HCT116 (cell line): ENCODE measurements around the gene PIEZO2. TPM values are rescaled to one million over a fixed set of nuclear protein-coding genes. Genes with fewer than 3 reads are reported as not detected.

Experiments
- ATAC-seq: fragments of 200-7000 bp; cut with Tn5 transposase; 2 replicates; pipeline ENCODE4 v1.9.1; 2020; ENCODE audit warnings: mild to moderate bottlenecking, moderate library complexity
- BruUV-seq: library from RNA; stranded (reverse); fragments of 400-500 nt; replicated peaks from 2 replicates; lab custom pipeline; 2021; lab: Mats Ljungman, UMichigan
- CTCF ChIA-PET: fragments of 300-600 bp; sonication (Branson Sonifier 250); formaldehyde crosslinking; loops from one replicate; lab custom pipeline; 2021; ENCODE audit warnings: antibody characterized with exemption; lab: Charles Lee
- POLR2A ChIA-PET: fragments of 300-600, 350-600 bp; sonication (Branson Sonifier 250); formaldehyde crosslinking; loops from one replicate; lab custom pipeline; 2021; ENCODE audit warnings: antibody characterized with exemption; lab: Charles Lee
- RAD21 ChIA-PET, 2 experiments: fragments of 300-600 bp; sonication (Branson Sonifier 250); formaldehyde crosslinking; loops; one replicate each; lab custom pipeline; 2023; ENCODE audit warnings: low total read pairs in 2 of 2; ENCODE audit not compliant: uncharacterized antibody in 2 of 2, unreplicated experiment in 2 of 2, low non-redundant PET in 1 of 2; lab: Charles Lee
- DNase-seq: peaks from one replicate; pipeline ENCODE4 v3.0.0-alpha.2; 2010; ENCODE audit warnings: low read depth, low spot score
- H2AFZ ChIP-seq: fragments of 200-600 bp; shearing (Covaris generic), sonication (generic); 2 replicates; pipeline ENCODE4 v1.6.1; 2017; ENCODE audit warnings: low read depth, mixed run types, mixed read lengths, antibody characterized with exemption, low read length; ENCODE audit not compliant: poor library complexity, severe bottlenecking
- H3K27ac ChIP-seq: 2 replicates; pipeline ENCODE4 v1.5.1; 2012; ENCODE audit warnings: low read depth, low read length
- H3K27me3 ChIP-seq: fragments of 200-600 bp; sonication (generic); 2 replicates; pipeline ENCODE4 v1.6.1; 2016; ENCODE audit warnings: mixed run types, low read length, mixed read lengths; ENCODE audit not compliant: insufficient read depth
- H3K36me3 ChIP-seq, 2 experiments: fragments of 200-500 bp in 1 of 2; fragments of 200-600 bp in 1 of 2; sonication (Bioruptor generic) in 1 of 2; sonication (generic) in 1 of 2; 2 replicates each; pipeline versions ENCODE4 v1.5.1 to v1.6.1; 2014 to 2016; ENCODE audit warnings: low read length in 2 of 2, inconsistent platforms in 1 of 2, mixed read lengths in 1 of 2, mixed run types in 1 of 2; ENCODE audit not compliant: insufficient read depth in 2 of 2, control insufficient read depth in 1 of 2
- H3K4me1 ChIP-seq, 2 experiments: fragments of 200-600 bp in 1 of 2; sonication (generic) in 1 of 2; 2 replicates each; pipeline versions ENCODE4 v1.5.1 to v1.6.1; 2012 to 2017; ENCODE audit warnings: low read length in 2 of 2, inconsistent platforms in 1 of 2, mild to moderate bottlenecking in 1 of 2, mixed read lengths in 1 of 2, mixed run types in 1 of 2, moderate library complexity in 1 of 2; ENCODE audit not compliant: insufficient read depth in 2 of 2, control insufficient read depth in 1 of 2
- H3K4me2 ChIP-seq: fragments of 200-600 bp; sonication (generic); 2 replicates; pipeline ENCODE4 v1.6.1; 2017; ENCODE audit warnings: mixed run types, low read length, mixed read lengths
- H3K4me3 ChIP-seq, 2 experiments: fragments of 200-600 bp in 1 of 2; sonication (generic) in 1 of 2; replicated peaks in 1 of 2; 2 replicates each; pipeline ENCODE4 v1.5.1; 2011 to 2016; ENCODE audit warnings: low read length in 2 of 2, control low read depth in 1 of 2, low read depth in 1 of 2, mild to moderate bottlenecking in 1 of 2, mixed read lengths in 1 of 2, mixed run types in 1 of 2
- H3K79me2 ChIP-seq: fragments of 200-600 bp; sonication (generic); 2 replicates; pipeline ENCODE4 v1.6.1; 2017; ENCODE audit warnings: mild to moderate bottlenecking, mixed run types, low read length, moderate library complexity, mixed read lengths; ENCODE audit not compliant: insufficient read depth
- H3K9ac ChIP-seq: fragments of 200-600 bp; sonication (generic); 2 replicates; pipeline ENCODE4 v1.6.1; 2016; ENCODE audit warnings: low read length, mixed read lengths
- H3K9me2 ChIP-seq: fragments of 200-600 bp; sonication (generic), shearing (Covaris generic); 2 replicates; pipeline ENCODE4 v1.6.1; 2017; ENCODE audit warnings: mixed run types, mild to moderate bottlenecking, moderate library complexity; ENCODE audit not compliant: insufficient read depth
- H3K9me3 ChIP-seq, 2 experiments: fragments of 200-500 bp in 1 of 2; fragments of 200-600 bp in 1 of 2; sonication (Bioruptor generic) in 1 of 2; sonication (generic) in 1 of 2; 2 replicates each; pipeline ENCODE4 v1.6.1; 2014 to 2017; ENCODE audit warnings: low read length in 2 of 2, mixed read lengths in 2 of 2, inconsistent platforms in 1 of 2, low read depth in 1 of 2, mild to moderate bottlenecking in 1 of 2, mixed run types in 1 of 2, moderate library complexity in 1 of 2; ENCODE audit not compliant: control insufficient read depth in 1 of 2, insufficient read depth in 1 of 2
- H4K20me1 ChIP-seq: fragments of 200-600 bp; sonication (generic), shearing (Covaris generic); 2 replicates; pipeline ENCODE4 v1.6.1; 2017; ENCODE audit warnings: mixed run types, mild to moderate bottlenecking, moderate library complexity; ENCODE audit not compliant: insufficient read depth
- ATF3 ChIP-seq: IDR thresholded peaks from 2 replicates; pipeline ENCODE4 v1.6.1; 2012
- CTCF ChIP-seq, 3 experiments: fragments of 200-600 bp in 1 of 3; sonication (generic) in 1 of 3; IDR thresholded peaks in 2 of 3; conservative IDR thresholded peaks in 1 of 3; 2 replicates each; pipeline ENCODE4 v1.5.1; 2012 to 2017; ENCODE audit warnings: low read depth in 2 of 3, low read length in 2 of 3, antibody characterized with exemption in 1 of 3, borderline replicate concordance in 1 of 3, control low read depth in 1 of 3, mild to moderate bottlenecking in 1 of 3, mixed read lengths in 1 of 3, mixed run types in 1 of 3, moderate library complexity in 1 of 3; ENCODE audit not compliant: insufficient read depth in 1 of 3
- EZH2phosphoT487 ChIP-seq: fragments of 200-600 bp; IDR thresholded peaks from 2 replicates; pipeline ENCODE4 v1.6.1; 2018; ENCODE audit warnings: antibody characterized with exemption, borderline replicate concordance
- FOSL1 ChIP-seq: IDR thresholded peaks from 2 replicates; pipeline ENCODE4 v1.6.1; 2012; ENCODE audit warnings: low read depth
- POLR2AphosphoS5 ChIP-seq: IDR thresholded peaks from 2 replicates; pipeline ENCODE4 v1.6.1; 2011; ENCODE audit warnings: mild to moderate bottlenecking, low read depth, low read length, moderate library complexity
- RAD21 ChIP-seq: IDR thresholded peaks from 2 replicates; pipeline ENCODE4 v1.6.1; 2012; ENCODE audit warnings: low read depth, mild to moderate bottlenecking
- REST ChIP-seq: IDR thresholded peaks from 2 replicates; pipeline ENCODE4 v1.6.1; 2012; ENCODE audit warnings: low read depth
- SP1 ChIP-seq: IDR thresholded peaks from 2 replicates; pipeline ENCODE4 v1.6.1; 2012; ENCODE audit warnings: low read depth
- SRF ChIP-seq: IDR thresholded peaks from 2 replicates; pipeline ENCODE4 v1.6.1; 2012; ENCODE audit warnings: low read depth
- YY1 ChIP-seq: IDR thresholded peaks from 2 replicates; pipeline ENCODE4 v1.6.1; 2011; ENCODE audit warnings: low read length, low read depth, moderate library complexity, mild to moderate bottlenecking; ENCODE audit not compliant: insufficient replicate concordance; ENCODE audit errors: extremely low read depth
- ZBTB33 ChIP-seq: IDR thresholded peaks from 2 replicates; pipeline ENCODE4 v1.6.1; 2011; ENCODE audit warnings: mild to moderate bottlenecking, low read length, moderate library complexity; ENCODE audit not compliant: insufficient replicate concordance; ENCODE audit errors: extremely low read depth
- ZFX ChIP-seq: fragments of 450-650 bp; IDR thresholded peaks from 2 replicates; pipeline ENCODE4 v1.6.1; 2017
- ZNF274 ChIP-seq: fragments of 200-500 bp; sonication (Bioruptor generic); IDR thresholded peaks from 2 replicates; pipeline ENCODE4 v1.6.1; 2014; ENCODE audit warnings: mild to moderate bottlenecking, low read depth, low read length, inconsistent platforms
- intact Hi-C: fragments of 100-400 bp; cut with micrococcal nuclease; formaldehyde crosslinking; loops from 2 replicates; pipeline ENCODE4 v1.10.0; 2022
- total RNA-seq: library from RNA; stranded (reverse); gene quantifications from one replicate; pipeline ENCODE4 v1.2.1, GENCODE V29; 2021; ENCODE audit not compliant: unreplicated experiment

The PIEZO2 gene
- total RNA-seq, 1 experiment from 2014 or later = 0.34 TPM

DNA sequence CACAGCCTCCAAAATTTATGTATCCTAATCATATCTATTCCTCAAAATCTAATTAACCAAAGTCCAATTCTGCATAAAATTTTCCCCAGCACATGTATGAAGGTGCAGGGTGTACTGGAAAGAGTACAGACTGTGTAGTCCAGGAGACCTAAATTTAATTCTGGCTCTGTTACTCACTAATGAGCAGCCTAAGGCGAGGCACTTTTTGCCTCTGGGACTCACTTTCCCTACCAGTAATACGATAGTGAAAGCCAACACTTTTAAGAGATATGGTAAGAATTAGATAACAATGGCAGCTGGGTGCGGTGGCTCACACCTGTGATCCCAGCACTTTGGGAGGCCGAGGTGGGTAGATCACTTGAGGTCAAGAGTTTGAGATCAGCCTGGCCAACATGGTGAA, 177.7 kb downstream of the PIEZO2 start:
- Histone ChIP-seq H3K4me3 (no peak overlapping the region), H3K27me3 (no peaks in the 10 kb centered on the region), H3K9me2 (no peaks in the 10 kb centered on the region), H3K27ac (no peak overlapping the region), H4K20me1 (no peaks in the 10 kb centered on the region), H3K4me2 (no peak overlapping the region), H3K9ac (no peak overlapping the region), H3K4me1 (no peaks in the 10 kb centered on the region), H3K79me2 (no peaks in the 10 kb centered on the region), H3K36me3 (no peaks in the 10 kb centered on the region), H3K9me3 (no peaks in the 10 kb centered on the region), H2AFZ (no peak overlapping the region)
- ChIA-PET RAD21 (no interaction called here), POLR2A (no interaction called here), CTCF (no interaction called here)
- no peak for ATAC-seq
- TF ChIP-seq REST = no peak
- no peak for DNase-seq
- BruUV-seq = no TSS peak
- intact Hi-C loops = no loop called here

- ChIA-PET RAD21 (no interaction called here), CTCF (no interaction called here), POLR2A (no interaction called here)
- Histone ChIP-seq H4K20me1 (no peaks in the 10 kb centered on the region; the same call in 1 of the 2 replicates), H3K9ac (no peak overlapping the region), H3K36me3 (no peaks in the 10 kb centered on the region), H3K27me3 (no peaks in the 10 kb centered on the region), H3K9me2 (no peaks in the 10 kb centered on the region), H3K4me1 (no peaks in the 10 kb centered on the region), H3K9me3 (no peaks in the 10 kb centered on the region), H3K4me3 (no peak overlapping the region), H3K79me2 (no peaks in the 10 kb centered on the region), H3K4me2 (no peak overlapping the region), H2AFZ (no peak overlapping the region), H3K27ac (no peak overlapping the region)
- ATAC-seq (no peak), DNase-seq (no peak)
- intact Hi-C loops = no loop called here
- no peak for TF ChIP-seq ZNF274
- no peak for TF ChIP-seq POLR2AphosphoS5
- TF ChIP-seq RAD21 = no peak
- no peak for TF ChIP-seq FOSL1
- TF ChIP-seq ZBTB33 = no peak
- no peak for TF ChIP-seq SP1
- TF ChIP-seq YY1 = no peak
- TF ChIP-seq CTCF (IDR thresholded peaks at IDR 0.05 in 2 of 3, conservative IDR thresholded peaks at IDR 0.05 in 1 of 3; ENCODE audit: borderline replicate concordance in 1 of 3, insufficient read depth in 1 of 3, low read depth in 2 of 3, low read length in 2 of 3) = no peak
- TF ChIP-seq ZFX = no peak
- TF ChIP-seq SRF = no peak
- no peak for TF ChIP-seq ATF3
- TF ChIP-seq EZH2phosphoT487 = no peak
- BruUV-seq = no TSS peak
These were observed 184.2 kb downstream of the PIEZO2 start for GRCh38 chr18:10965119-10965518.
